Esophagus squamous epithelium (tissue), 4 donors: ENCODE results near the gene TEKT5.

ENCODE experiments used
- CTCF ChIP-seq, 6 experiments: fragments of 450-650 bp in 4 of 6; fragments of 200-600 bp in 2 of 6; sonication (generic) in 2 of 6; IDR thresholded peaks; one replicate each; pipeline ENCODE4 v1.5.1; 2016 to 2019; ENCODE audit warnings: antibody characterized with exemption in 6 of 6, mild to moderate bottlenecking in 4 of 6, moderate library complexity in 4 of 6
- POLR2A ChIP-seq, 4 donors: fragments of 450-650 bp; IDR thresholded peaks; one replicate each; pipeline ENCODE4 v1.6.1; 2017; ENCODE audit warnings: antibody characterized with exemption in 4 of 4, mild to moderate bottlenecking in 4 of 4, moderate library complexity in 3 of 4

- TF ChIP-seq CTCF (IDR thresholded peaks at IDR 0.05) (no peak), POLR2A (IDR thresholded peaks at IDR 0.05) (no peak)
Observed at GRCh38 chr16:10699756-10700155, 5.0 kb upstream of the TEKT5 start.
